ENCODE results near the gene UVSSA. TPM values are rescaled to one million over a fixed set of nuclear protein-coding genes. Genes with fewer than 3 reads are reported as not detected.
A peak's percentile ranks its signal among the peaks of the same experiment; 100 is the strongest.

The UVSSA gene
- total RNA-seq, 2 experiments from 2014 or later = 16.7 to 17.0 TPM

GRCh38 chr4:1309261-1310010 is 37.6 kb upstream of the UVSSA start:
- ChIA-PET CTCF (interaction anchor here (0.6 to 2.4 kb wide), 9 partner anchors 21 to 178 kb away, joined by 3 to 10 read pairs (median 3); partner anchors contain the start of gene UVSSA), POLR2A (interaction anchor here (1.0 to 2.2 kb wide), 3 partner anchors 20 to 43 kb away, joined by 4 to 15 read pairs (median 5); partner anchors contain the start of genes MAEA and UVSSA)
- peak; percentile 87 for ATAC-seq
- peak; percentile 77 for DNase-seq
- H3K4me1 Mint-ChIP-seq (ENCODE audit: low read depth) = peaks cover 63% of the 10 kb centered on the region
- H3K4me3 Mint-ChIP-seq = peak overlapping the region; percentile 47
- peaks cover 44% of the 10 kb centered on the region for H3K36me3 Mint-ChIP-seq (ENCODE audit: low read depth)
- peak overlapping the region; percentile 75 for H3K27ac Mint-ChIP-seq
- H3K27me3 Mint-ChIP-seq (ENCODE audit: low read depth) = no peaks in the 10 kb centered on the region
- H3K9me3 Mint-ChIP-seq (ENCODE audit: insufficient read depth) = no peaks in the 10 kb centered on the region

- peaks cover 52% of the 10 kb centered on the region for H3K36me3 Mint-ChIP-seq (ENCODE audit: low read depth)
- H3K4me3 Mint-ChIP-seq = peak overlapping the region; percentile 42
- no peaks in the 10 kb centered on the region for H3K27me3 Mint-ChIP-seq (ENCODE audit: low read depth)
- H3K9me3 Mint-ChIP-seq (ENCODE audit: insufficient read depth) = no peaks in the 10 kb centered on the region
- POLR2A ChIA-PET = interaction anchor here (0.8 to 2.2 kb wide), 5 partner anchors 20 to 44 kb away, joined by 3 to 15 read pairs (median 4); partner anchors contain the start of genes MAEA and UVSSA
- DNase-seq = no peak
- no peak for ATAC-seq
- CTCF ChIA-PET = interaction anchor here (1.0 to 2.4 kb wide), 5 partner anchors 23 to 43 kb away, joined by 3 to 10 read pairs (median 3); partner anchors contain the start of gene UVSSA
- H3K4me1 Mint-ChIP-seq (ENCODE audit: low read depth) = peaks cover 62% of the 10 kb centered on the region
- no peak overlapping the region for H3K27ac Mint-ChIP-seq
These were observed 36.8 kb upstream of the UVSSA start for GRCh38 chr4:1310031-1310795.

GRCh38 chr4:1310796-1311631 is 36.0 kb upstream of the UVSSA start:
- Mint-ChIP-seq H3K27ac (no peak overlapping the region), H3K9me3 (ENCODE audit: insufficient read depth) (no peaks in the 10 kb centered on the region), H3K4me1 (ENCODE audit: low read depth) (peaks cover 58% of the 10 kb centered on the region), H3K4me3 (no peak overlapping the region), H3K36me3 (ENCODE audit: low read depth) (peaks cover 49% of the 10 kb centered on the region), H3K27me3 (ENCODE audit: low read depth) (no peaks in the 10 kb centered on the region)
- ChIA-PET POLR2A (interaction anchor here (0.8 to 1.9 kb wide), 2 partner anchors 22 to 35 kb away, joined by 3 to 4 read pairs; partner anchors contain the start of gene MAEA), CTCF (interaction anchor here (1.0 kb wide), 1 partner anchor 26 kb away, joined by 3 read pairs; no protein-coding TSS in a partner anchor)
- DNase-seq (peak; percentile 32), ATAC-seq (no peak)

- ChIA-PET POLR2A (no interaction called here), CTCF (no interaction called here)
- H3K27ac Mint-ChIP-seq = peak overlapping the region; percentile 30
- H3K4me3 Mint-ChIP-seq = no peak overlapping the region
- H3K4me1 Mint-ChIP-seq (ENCODE audit: low read depth) = peaks cover 53% of the 10 kb centered on the region
- DNase-seq (no peak), ATAC-seq (no peak)
- H3K9me3 Mint-ChIP-seq (ENCODE audit: insufficient read depth) = no peaks in the 10 kb centered on the region
- H3K36me3 Mint-ChIP-seq (ENCODE audit: low read depth) = peaks cover 55% of the 10 kb centered on the region
- H3K27me3 Mint-ChIP-seq (ENCODE audit: low read depth) = no peaks in the 10 kb centered on the region
These were observed 34.0 kb upstream of the UVSSA start for GRCh38 chr4:1312821-1313640.

GRCh38 chr4:1315306-1315705 is 31.7 kb upstream of the UVSSA start:
- no peak for ATAC-seq
- ChIA-PET CTCF (interaction anchor here (0.7 to 1.1 kb wide), 4 partner anchors 12 to 152 kb away, joined by 3 read pairs; partner anchors contain the start of gene UVSSA), POLR2A (interaction anchor here (1.1 kb wide), 1 partner anchor 33 kb away, joined by 3 read pairs; no protein-coding TSS in a partner anchor)
- no peak overlapping the region for H3K4me3 Mint-ChIP-seq
- H3K27ac Mint-ChIP-seq = no peak overlapping the region
- H3K27me3 Mint-ChIP-seq (ENCODE audit: low read depth) = no peaks in the 10 kb centered on the region
- H3K36me3 Mint-ChIP-seq (ENCODE audit: low read depth) = peaks cover 64% of the 10 kb centered on the region
- no peak for DNase-seq
- H3K9me3 Mint-ChIP-seq (ENCODE audit: insufficient read depth) = no peaks in the 10 kb centered on the region
- H3K4me1 Mint-ChIP-seq (ENCODE audit: low read depth) = peaks cover 38% of the 10 kb centered on the region

- no peak overlapping the region for H3K4me3 Mint-ChIP-seq
- ATAC-seq = peak; percentile 32
- H3K9me3 Mint-ChIP-seq (ENCODE audit: insufficient read depth) = no peaks in the 10 kb centered on the region
- ChIA-PET POLR2A (no interaction called here), CTCF (no interaction called here)
- no peaks in the 10 kb centered on the region for H3K27me3 Mint-ChIP-seq (ENCODE audit: low read depth)
- H3K4me1 Mint-ChIP-seq (ENCODE audit: low read depth) = peaks cover 35% of the 10 kb centered on the region
- peak overlapping the region; percentile 82 for H3K27ac Mint-ChIP-seq
- DNase-seq = peak; percentile 40
- H3K36me3 Mint-ChIP-seq (ENCODE audit: low read depth) = peaks cover 67% of the 10 kb centered on the region
These were observed 31.0 kb upstream of the UVSSA start for GRCh38 chr4:1315836-1316536.

GRCh38 chr4:1316537-1317168 is 30.4 kb upstream of the UVSSA start:
- peaks cover 70% of the 10 kb centered on the region for H3K36me3 Mint-ChIP-seq (ENCODE audit: low read depth)
- DNase-seq = no peak
- no peak overlapping the region for H3K27ac Mint-ChIP-seq
- ATAC-seq = no peak
- no peaks in the 10 kb centered on the region for H3K27me3 Mint-ChIP-seq (ENCODE audit: low read depth)
- H3K4me1 Mint-ChIP-seq (ENCODE audit: low read depth) = peaks cover 28% of the 10 kb centered on the region
- CTCF ChIA-PET = no interaction called here
- H3K9me3 Mint-ChIP-seq (ENCODE audit: insufficient read depth) = no peaks in the 10 kb centered on the region
- H3K4me3 Mint-ChIP-seq = no peak overlapping the region
- POLR2A ChIA-PET = no interaction called here

GRCh38 chr4:1317177-1318045 is 29.6 kb upstream of the UVSSA start:
- POLR2A ChIA-PET = no interaction called here
- H3K4me1 Mint-ChIP-seq (ENCODE audit: low read depth) = peaks cover 26% of the 10 kb centered on the region
- H3K27ac Mint-ChIP-seq = peak overlapping the region; percentile 43
- peaks cover 67% of the 10 kb centered on the region for H3K36me3 Mint-ChIP-seq (ENCODE audit: low read depth)
- ATAC-seq = no peak
- H3K27me3 Mint-ChIP-seq (ENCODE audit: low read depth) = no peaks in the 10 kb centered on the region
- CTCF ChIA-PET = interaction anchor here (0.7 kb wide), 1 partner anchor 30 kb away, joined by 6 read pairs; the partner anchor contains the start of gene UVSSA
- H3K9me3 Mint-ChIP-seq (ENCODE audit: insufficient read depth) = no peaks in the 10 kb centered on the region
- no peak for DNase-seq
- H3K4me3 Mint-ChIP-seq = no peak overlapping the region

- Mint-ChIP-seq H3K27me3 (ENCODE audit: low read depth) (no peaks in the 10 kb centered on the region), H3K4me1 (ENCODE audit: low read depth) (peaks cover 26% of the 10 kb centered on the region), H3K36me3 (ENCODE audit: low read depth) (peaks cover 61% of the 10 kb centered on the region), H3K4me3 (no peak overlapping the region), H3K27ac (no peak overlapping the region), H3K9me3 (ENCODE audit: insufficient read depth) (no peaks in the 10 kb centered on the region)
- DNase-seq (no peak), ATAC-seq (no peak)
- CTCF ChIA-PET = interaction anchor here (0.7 kb wide), 1 partner anchor 29 kb away, joined by 6 read pairs; the partner anchor contains the start of gene UVSSA
- POLR2A ChIA-PET = interaction anchor here (0.5 kb wide), 1 partner anchor 22 kb away, joined by 3 read pairs; no protein-coding TSS in a partner anchor
These were observed 29.0 kb upstream of the UVSSA start for GRCh38 chr4:1318046-1318375.

Data from activated CD8-positive, alpha-beta T cell treated with anti-CD3 and anti-CD28 coated beads, Interleukin-2, amount 10 ng/mL, durations not matched to agents 7 days and 5 days (primary cell).